T-helper 17 cell (primary cell): ENCODE data around the gene RAB11B. TPM values are rescaled to one million over a fixed set of nuclear protein-coding genes. Genes with fewer than 3 reads are reported as not detected.
A peak's percentile ranks its signal among the peaks of the same experiment; 100 is the strongest.
"Not testable (repeated sequence)": the region's sequence is repeated elsewhere in the genome, so short reads cannot be mapped to it uniquely, and the experiment has no call there.

Experiments used
- ATAC-seq: fragments of 150-1000 bp; cut with Tn5 transposase; 2 replicates; pipeline ENCODE4 v1.10.0; 2021; ENCODE audit warnings: mild to moderate bottlenecking, moderate library complexity
- DNase-seq, 3 donors: peaks; one replicate each; pipeline versions ENCODE4 v3.0.0 to v3.0.0-alpha.2; 2020 to 2021
- H3K9me3 ChIP-seq: one replicate; pipeline ENCODE4 v1.7.0; 2013; ENCODE audit warnings: low read length, mild to moderate bottlenecking; ENCODE audit not compliant: control insufficient read depth, poor library complexity, severe bottlenecking
- H3K27ac Mint-ChIP-seq: one replicate; pipeline ENCODE4 v1.8.0; 2022; ENCODE audit warnings: mild to moderate bottlenecking, moderate library complexity, mixed read lengths
- H3K27me3 Mint-ChIP-seq: one replicate; pipeline ENCODE4 v1.8.0; 2022; ENCODE audit warnings: mixed read lengths
- H3K36me3 Mint-ChIP-seq: one replicate; pipeline ENCODE4 v1.8.0; 2022; ENCODE audit warnings: low read depth, mixed read lengths
- H3K4me1 Mint-ChIP-seq: one replicate; pipeline ENCODE4 v1.8.0; 2022; ENCODE audit warnings: mild to moderate bottlenecking, mixed read lengths
- H3K4me3 Mint-ChIP-seq: one replicate; pipeline ENCODE4 v1.8.0; 2022; ENCODE audit warnings: mild to moderate bottlenecking, moderate library complexity, mixed read lengths
- total RNA-seq, 4 donors: library from RNA in 2 of 4; stranded (reverse) in 2 of 4; gene quantifications; one replicate each; pipeline ENCODE4 v1.2.3 and lab custom pipeline; 2022 to 2026

RAB11B gene
- total RNA-seq, 2 donors from 2014 or later: 81.6 to 90.1 TPM

DNA sequence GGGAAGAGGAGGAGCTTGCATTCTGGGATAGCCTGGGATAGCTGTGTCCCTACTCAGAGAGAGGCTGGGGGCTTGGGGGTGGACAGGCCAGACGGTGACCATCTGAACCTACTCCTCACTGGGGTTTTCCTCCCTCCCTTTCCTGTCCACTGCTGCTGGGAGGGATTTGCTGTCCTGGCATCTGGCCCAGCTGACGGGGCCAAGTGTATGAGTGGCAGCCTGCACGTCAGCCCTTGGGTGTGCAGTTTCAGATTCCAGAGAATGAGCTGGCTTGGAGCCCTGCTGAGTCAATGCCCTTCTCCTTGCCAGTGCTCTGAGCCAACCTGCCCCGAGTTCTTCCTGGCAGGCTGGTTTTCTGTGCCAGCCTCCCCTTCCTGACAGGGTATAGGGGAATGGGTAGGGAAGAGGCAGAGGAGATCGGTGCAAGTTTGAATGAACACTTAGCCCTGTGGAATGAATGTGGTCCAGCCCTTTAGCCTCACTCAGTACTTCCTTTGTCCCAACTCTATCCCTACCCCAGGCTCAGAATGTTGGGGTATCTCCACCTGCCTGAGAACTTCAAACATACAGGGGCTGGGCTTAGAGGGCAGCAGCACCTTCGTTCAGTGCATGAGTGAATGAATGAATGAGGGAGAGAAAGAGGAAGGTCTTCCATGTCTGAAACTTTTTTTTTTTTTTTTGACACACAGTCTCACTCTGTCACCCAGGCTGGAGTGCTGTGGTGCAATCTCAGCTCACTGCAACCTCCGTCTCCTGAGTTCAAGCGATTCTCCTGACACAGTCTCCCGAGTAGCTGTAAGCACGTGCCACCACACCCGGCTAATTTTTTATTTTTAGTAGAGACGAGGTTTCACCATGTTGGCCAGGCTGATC, 28.0 kb upstream of the RAB11B start:
- Mint-ChIP-seq H3K27me3 (peaks cover 22% of the 10 kb centered on the region), H3K4me3 (no peak overlapping the region), H3K4me1 (peaks cover 8% of the 10 kb centered on the region), H3K27ac (no peak overlapping the region), H3K36me3 (peaks cover 3% of the 10 kb centered on the region)
- ATAC-seq (no peak), DNase-seq (no peak)
- H3K9me3 ChIP-seq: no peaks in the 10 kb centered on the region

DNA sequence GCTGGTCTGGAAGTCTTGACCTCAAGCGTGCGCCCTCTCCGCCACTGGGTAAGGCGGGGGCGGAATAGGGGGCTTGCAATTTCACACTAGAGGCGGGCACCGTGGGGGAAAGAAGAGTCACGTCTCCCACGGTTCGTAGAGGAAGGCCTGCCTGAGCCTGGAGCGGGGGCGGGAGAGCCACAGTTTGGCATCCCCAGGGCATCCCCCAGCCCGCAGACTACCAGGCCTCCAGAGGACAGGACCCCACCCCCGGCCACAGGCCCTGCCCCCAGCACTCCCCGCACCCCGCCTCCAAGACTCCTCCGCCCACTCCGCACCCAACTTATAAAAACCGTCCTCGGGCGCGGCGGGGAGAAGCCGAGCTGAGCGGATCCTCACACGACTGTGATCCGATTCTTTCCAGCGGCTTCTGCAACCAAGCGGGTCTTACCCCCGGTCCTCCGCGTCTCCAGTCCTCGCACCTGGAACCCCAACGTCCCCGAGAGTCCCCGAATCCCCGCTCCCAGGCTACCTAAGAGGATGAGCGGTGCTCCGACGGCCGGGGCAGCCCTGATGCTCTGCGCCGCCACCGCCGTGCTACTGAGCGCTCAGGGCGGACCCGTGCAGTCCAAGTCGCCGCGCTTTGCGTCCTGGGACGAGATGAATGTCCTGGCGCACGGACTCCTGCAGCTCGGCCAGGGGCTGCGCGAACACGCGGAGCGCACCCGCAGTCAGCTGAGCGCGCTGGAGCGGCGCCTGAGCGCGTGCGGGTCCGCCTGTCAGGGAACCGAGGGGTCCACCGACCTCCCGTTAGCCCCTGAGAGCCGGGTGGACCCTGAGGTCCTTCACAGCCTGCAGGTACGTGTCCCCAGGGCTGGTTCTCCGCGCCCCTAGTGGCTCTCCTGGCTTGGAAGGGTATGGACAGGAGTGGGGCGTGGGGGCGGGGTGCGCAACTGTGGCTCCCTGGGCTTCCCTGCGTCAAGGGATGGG, 26.1 kb upstream of the RAB11B start, which contains the start of gene ANGPTL4:
TSS of gene ANGPTL4 (plus strand) at position 353 of the 969 bp plus-strand sequence. CDS start at position 520, 167 bp downstream.
- peak within 1 kb of the TSS; percentile 51 for H3K27ac Mint-ChIP-seq
- peaks cover 8% of the 10 kb centered on the region for H3K36me3 Mint-ChIP-seq
- peaks cover 11% of the 10 kb centered on the region for H3K4me1 Mint-ChIP-seq
- DNase-seq (peak in 2 of 3 donors; percentile 16 to 17), ATAC-seq (peak; percentile 80)
- H3K27me3 Mint-ChIP-seq: peaks cover 37% of the 10 kb centered on the region
- H3K4me3 Mint-ChIP-seq: peak within 1 kb of the TSS; percentile 93
- H3K9me3 ChIP-seq: no peaks in the 10 kb centered on the region

DNA sequence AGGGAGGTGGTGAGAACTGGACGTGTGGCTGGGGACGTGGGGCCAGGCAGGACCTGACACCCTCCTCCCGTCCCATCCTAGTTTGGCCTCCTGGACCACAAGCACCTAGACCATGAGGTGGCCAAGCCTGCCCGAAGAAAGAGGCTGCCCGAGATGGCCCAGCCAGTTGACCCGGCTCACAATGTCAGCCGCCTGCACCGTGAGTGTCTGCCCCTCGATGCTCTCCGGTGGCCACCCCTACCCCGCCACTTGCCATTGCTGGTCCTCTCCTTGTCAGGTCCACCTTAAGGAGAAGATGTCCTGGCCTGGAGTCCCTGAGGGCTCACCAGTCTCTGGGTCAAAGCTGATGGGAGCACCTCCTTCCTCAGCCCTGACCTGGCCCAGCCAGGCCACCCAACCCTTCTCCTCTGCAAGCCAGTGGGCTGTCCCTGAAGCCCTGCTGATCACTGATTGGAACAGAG, 24.0 kb upstream of the RAB11B start:
- H3K4me3 Mint-ChIP-seq: no peak overlapping the region
- peaks cover 11% of the 10 kb centered on the region for H3K4me1 Mint-ChIP-seq
- peaks cover 37% of the 10 kb centered on the region for H3K27me3 Mint-ChIP-seq
- no peak for DNase-seq
- peaks cover 8% of the 10 kb centered on the region for H3K36me3 Mint-ChIP-seq
- no peaks in the 10 kb centered on the region for H3K9me3 ChIP-seq
- no peak overlapping the region for H3K27ac Mint-ChIP-seq
- ATAC-seq: no peak

- H3K27me3 Mint-ChIP-seq: peaks cover 34% of the 10 kb centered on the region
- no peak overlapping the region for H3K27ac Mint-ChIP-seq
- H3K36me3 Mint-ChIP-seq: peaks cover 8% of the 10 kb centered on the region
- H3K4me1 Mint-ChIP-seq: peaks cover 11% of the 10 kb centered on the region
- DNase-seq: no peak
- no peak for ATAC-seq
- H3K9me3 ChIP-seq: no peaks in the 10 kb centered on the region
- no peak overlapping the region for H3K4me3 Mint-ChIP-seq
These were observed 23.2 kb upstream of the RAB11B start for GRCh38 chr19:8366961-8367326.

- peaks cover 33% of the 10 kb centered on the region for H3K27me3 Mint-ChIP-seq
- DNase-seq (no peak), ATAC-seq (no peak)
- H3K36me3 Mint-ChIP-seq: peaks cover 8% of the 10 kb centered on the region
- no peaks in the 10 kb centered on the region for H3K9me3 ChIP-seq
- H3K27ac Mint-ChIP-seq: no peak overlapping the region
- H3K4me1 Mint-ChIP-seq: peaks cover 11% of the 10 kb centered on the region
- H3K4me3 Mint-ChIP-seq: no peak overlapping the region
These were observed 22.7 kb upstream of the RAB11B start for GRCh38 chr19:8367327-8368001.

DNA sequence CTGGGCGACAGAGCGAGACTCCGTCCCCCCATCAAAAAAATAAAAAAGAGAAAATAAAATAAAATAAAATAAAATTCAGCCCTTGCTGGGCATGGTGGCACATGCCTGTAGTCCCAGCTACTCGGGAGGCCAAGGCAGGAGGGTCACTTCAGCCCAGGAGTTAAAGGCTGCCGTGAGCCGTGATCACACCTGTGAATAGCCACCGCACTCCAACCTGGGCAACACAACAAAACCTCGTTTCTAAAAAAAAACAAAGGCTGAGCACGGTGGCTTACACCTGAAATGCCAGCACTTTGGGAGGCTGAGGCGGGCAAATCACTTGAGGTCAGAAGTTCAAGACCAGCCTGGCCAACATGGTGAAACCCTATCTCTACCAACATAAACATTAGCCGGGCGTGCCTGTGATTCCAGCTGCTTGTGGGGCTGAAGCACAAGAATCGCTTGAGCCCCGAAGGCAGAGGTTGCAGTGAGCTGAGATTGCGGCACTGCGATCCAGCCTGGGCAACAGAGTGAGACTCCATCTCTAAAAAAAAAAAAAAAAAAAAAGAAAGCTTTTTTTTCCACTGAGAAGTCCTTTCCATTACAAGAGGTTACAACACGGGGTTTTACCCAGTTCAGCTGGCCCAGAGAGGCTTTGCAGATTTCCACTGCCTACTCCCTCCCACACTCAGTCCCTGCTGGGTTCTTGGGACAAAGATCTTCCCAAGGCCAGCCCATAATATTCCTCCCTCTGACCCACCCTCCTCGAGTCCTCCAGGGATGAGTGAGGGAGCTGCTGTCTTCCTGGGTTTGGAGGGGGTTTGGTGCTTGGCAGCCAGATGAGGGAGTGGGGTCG, 19.8 kb upstream of the RAB11B start:
- H3K36me3 Mint-ChIP-seq: peaks cover 8% of the 10 kb centered on the region

DNA sequence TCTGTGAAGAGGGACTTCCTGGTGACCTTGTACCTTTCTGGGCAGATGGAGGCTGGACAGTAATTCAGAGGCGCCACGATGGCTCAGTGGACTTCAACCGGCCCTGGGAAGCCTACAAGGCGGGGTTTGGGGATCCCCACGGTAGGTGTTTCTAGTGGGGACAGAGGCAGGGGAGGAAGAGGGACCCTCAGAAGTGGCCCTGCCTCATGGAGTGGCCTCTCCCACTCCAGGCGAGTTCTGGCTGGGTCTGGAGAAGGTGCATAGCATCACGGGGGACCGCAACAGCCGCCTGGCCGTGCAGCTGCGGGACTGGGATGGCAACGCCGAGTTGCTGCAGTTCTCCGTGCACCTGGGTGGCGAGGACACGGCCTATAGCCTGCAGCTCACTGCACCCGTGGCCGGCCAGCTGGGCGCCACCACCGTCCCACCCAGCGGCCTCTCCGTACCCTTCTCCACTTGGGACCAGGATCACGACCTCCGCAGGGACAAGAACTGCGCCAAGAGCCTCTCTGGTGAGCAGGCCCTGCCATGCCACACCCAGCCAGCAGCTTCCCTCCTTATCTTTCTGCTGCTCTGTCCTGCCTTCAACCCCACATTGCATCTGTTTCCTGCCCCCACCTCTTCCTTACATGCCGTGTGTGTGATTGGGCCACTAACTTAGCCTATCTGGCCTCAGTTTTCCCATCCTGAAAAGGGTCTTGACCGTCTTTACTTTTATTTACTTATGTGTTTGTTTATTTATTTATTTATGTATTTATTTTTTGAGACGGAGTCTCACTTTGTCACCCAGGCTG, 19.0 kb upstream of the RAB11B start:
- Mint-ChIP-seq H3K4me1 (peaks cover 3% of the 10 kb centered on the region), H3K27ac (no peak overlapping the region), H3K27me3 (peaks cover 19% of the 10 kb centered on the region), H3K36me3 (peaks cover 8% of the 10 kb centered on the region), H3K4me3 (no peak overlapping the region)
- H3K9me3 ChIP-seq: no peaks in the 10 kb centered on the region
- no peak for ATAC-seq
- DNase-seq: no peak

More for the DNA sequence above, 19.8 kb upstream of the RAB11B start:
- Mint-ChIP-seq H3K4me1 (peaks cover 3% of the 10 kb centered on the region), H3K4me3 (no peak overlapping the region), H3K27ac (no peak overlapping the region), H3K27me3 (peaks cover 25% of the 10 kb centered on the region)
- ATAC-seq (no peak), DNase-seq (no peak)
- H3K9me3 ChIP-seq: no peaks in the 10 kb centered on the region

- ATAC-seq: no peak
- H3K9me3 ChIP-seq: no peaks in the 10 kb centered on the region
- Mint-ChIP-seq H3K4me3 (no peak overlapping the region), H3K27me3 (no peaks in the 10 kb centered on the region), H3K4me1 (peaks cover 6% of the 10 kb centered on the region), H3K36me3 (peaks cover 3% of the 10 kb centered on the region), H3K27ac (no peak overlapping the region)
- DNase-seq: no peak
These were observed 16.0 kb upstream of the RAB11B start for GRCh38 chr19:8373867-8374813.

GRCh38 chr19:8375766-8376165, 14.4 kb upstream of the RAB11B start:
- DNase-seq, H3K4me3 Mint-ChIP-seq, ATAC-seq, H3K9me3 ChIP-seq, H3K27ac Mint-ChIP-seq, H3K4me1 Mint-ChIP-seq, H3K27me3 Mint-ChIP-seq, H3K36me3 Mint-ChIP-seq: not testable (repeated sequence)

DNA sequence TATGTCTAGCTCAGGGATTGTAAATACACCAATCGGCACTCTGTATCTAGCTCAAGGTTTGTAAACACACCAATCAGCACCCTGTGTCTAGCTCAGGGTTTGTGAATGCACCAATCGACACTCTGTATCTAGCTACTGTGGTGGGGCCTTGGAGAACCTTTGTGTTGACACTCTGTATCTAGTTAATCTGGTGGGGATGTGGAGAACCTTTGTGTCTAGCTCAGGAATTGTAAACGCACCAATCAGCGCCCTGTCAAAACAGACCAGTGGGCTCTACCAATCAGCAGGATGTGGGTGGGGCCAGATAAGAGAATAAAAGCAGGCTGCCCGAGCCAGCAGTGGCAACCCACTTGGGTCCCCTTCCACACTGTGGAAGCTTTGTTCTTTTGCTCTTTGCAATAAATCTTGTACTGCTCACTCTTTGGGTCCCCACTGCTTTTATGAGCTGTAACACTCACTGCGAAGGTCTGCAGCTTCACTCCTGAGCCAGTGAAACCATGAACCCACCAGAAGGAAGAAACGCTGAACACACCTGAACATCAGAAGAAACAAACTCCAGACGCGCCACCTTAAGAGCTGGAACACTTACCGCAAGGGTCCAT, 13.7 kb upstream of the RAB11B start:
- H3K4me3 Mint-ChIP-seq, H3K4me1 Mint-ChIP-seq, H3K27me3 Mint-ChIP-seq, DNase-seq, H3K27ac Mint-ChIP-seq, H3K9me3 ChIP-seq, ATAC-seq, H3K36me3 Mint-ChIP-seq: not testable (repeated sequence)
